Stimulated activated CD8-positive, alpha-beta memory T cell treated with anti-CD3 and anti-CD28 coated beads, Interleukin-7, amount 100 ng/mL, for 4 hours (primary cell): Measurements from ENCODE around the gene SNX9.
"Not testable (repeated sequence)": the region's sequence is repeated elsewhere in the genome, so short reads cannot be mapped to it uniquely, and the experiment has no call there.

Experiments
- DNase-seq, 2 donors: peaks; one replicate each; pipeline ENCODE4 v3.0.0-alpha.2; 2020; ENCODE audit warnings: low read depth in 2 of 2

SNX9 gene

GRCh38 chr6:157953580-157954091 lies 130.6 kb downstream of the SNX9 start:
- no peak for DNase-seq

DNA sequence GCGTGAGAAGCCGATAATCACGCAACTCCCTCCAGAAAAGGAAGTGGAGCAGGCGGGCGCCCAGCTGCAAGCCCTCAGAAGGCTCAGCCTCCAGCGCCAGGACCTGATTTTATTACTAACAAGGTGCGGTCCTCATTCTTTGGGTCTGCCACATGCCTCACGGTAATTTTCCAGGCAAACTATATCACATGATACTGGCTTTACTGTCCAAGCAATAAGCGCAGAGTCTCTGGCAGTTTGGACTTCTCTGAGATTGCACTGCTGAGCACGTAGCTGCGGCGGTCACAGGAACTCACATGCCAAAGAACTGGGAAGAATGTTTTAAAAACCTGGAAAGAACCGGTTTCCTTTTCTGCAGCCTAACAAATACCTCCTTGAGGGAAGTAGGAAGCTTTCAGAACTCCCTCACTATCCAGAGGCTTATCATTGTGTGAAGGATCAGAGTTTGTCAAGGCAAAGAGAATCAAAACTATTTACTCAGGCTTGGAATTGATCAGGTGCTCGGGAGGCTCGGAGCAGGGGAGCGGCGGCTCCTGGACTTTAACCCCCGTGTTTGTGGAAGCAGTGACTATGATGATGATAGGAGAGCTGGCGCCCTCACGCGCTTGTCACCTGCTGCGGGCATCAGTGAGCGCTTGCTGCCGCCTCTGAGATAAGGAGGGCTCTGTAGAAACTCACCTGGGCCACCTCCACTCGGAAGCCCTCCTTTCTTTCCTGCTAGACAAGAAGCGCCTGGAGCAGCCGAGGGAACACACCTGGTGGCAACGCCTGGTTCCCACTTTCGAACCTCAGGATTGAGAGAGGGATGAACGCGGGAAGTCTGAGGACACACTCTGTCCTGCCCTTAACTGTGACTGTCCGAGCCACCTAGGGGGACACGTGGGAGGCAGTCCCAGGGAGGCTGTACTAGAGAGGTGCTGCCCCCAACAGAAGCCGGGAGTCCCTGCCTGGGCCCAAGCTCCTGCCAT lies 131.4 kb downstream of the SNX9 start:
- DNase-seq: no peak

DNA sequence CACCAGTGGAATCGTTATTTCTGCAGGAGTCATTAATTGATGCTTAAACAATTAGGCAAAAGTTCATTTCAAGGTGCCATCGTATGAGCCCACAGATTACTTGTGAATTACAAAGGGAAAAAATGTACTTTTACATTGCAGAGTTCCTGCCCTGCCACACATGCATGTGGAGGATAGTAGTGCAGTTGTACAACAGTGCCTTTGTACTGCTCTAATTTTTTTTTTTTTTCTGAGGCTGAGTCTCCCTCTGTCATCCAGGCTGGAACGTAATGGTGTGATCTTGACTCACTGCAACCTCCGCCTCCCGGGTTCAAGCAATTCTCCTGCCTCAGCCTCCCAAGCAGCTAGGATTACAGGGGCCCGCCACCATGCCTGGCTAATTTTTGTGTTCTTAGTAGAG lies 132.6 kb downstream of the SNX9 start:
- DNase-seq: no peak

GRCh38 chr6:157956171-157956730 lies 133.2 kb downstream of the SNX9 start:
- DNase-seq: no peak

- no peak for DNase-seq
These were observed 136.6 kb downstream of the SNX9 start for GRCh38 chr6:157959451-157960227.

GRCh38 chr6:157961153-157961831 lies 138.2 kb downstream of the SNX9 start:
- DNase-seq: no peak

DNA sequence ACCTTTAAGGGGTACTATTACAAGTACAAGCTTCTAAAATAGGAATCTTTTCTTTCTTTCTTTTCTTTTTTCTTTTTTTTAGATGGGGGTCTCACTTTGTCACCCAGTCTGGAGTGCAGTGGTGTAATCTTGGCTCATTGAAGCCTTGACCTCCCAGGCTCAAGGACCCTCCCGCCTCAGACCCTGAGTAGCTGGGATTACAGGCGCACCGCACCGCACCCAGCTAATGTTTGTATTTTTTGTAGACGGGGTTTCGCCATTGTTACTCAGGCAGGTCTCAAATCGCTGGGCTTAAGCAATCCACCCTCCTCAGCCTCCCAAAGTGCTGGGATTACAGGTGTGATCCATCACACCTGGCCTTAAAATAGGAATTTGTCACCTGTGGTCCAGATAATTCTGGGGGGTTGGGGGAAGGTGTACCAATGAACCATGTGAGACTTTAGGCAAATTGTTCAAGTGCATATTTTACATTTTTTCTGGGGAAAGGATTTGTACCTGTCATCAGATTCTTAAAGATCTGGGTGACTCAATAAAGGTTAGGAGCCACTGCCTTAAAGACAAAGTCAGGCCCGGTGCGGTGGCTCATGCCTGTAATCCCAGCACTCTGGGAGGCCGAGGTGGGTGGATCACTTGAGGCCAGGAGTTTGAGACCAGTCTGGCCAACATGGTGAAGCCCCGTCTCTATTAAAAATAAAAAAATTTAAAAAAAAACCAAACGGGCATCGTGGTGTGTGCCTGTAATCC lies 139.0 kb downstream of the SNX9 start:
- DNase-seq: no peak

- DNase-seq: no peak
These were observed 139.7 kb downstream of the SNX9 start for GRCh38 chr6:157962601-157963302.

- DNase-seq: no peak
These were observed 141.1 kb downstream of the SNX9 start for GRCh38 chr6:157964100-157964499.

DNA sequence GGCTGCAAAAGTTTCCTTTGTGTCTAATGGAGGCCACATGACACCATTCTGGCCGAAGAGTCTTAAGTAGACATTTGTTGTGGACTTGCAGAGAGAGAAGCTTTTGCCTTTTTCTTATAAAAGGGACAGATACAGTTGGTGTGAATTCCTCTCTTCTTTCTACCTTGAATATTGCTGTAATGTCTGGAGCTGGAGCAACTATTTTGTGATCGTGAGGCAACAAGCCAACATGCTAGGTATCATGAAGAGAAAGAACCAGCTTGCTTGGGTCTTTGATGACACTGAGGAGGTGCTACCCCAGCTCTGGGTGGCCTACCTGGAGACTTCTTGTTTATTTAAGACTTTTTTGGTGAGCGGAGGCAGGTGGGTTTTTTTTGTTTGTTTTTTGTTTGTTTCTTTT lies 142.3 kb downstream of the SNX9 start:
- no peak for DNase-seq

DNA sequence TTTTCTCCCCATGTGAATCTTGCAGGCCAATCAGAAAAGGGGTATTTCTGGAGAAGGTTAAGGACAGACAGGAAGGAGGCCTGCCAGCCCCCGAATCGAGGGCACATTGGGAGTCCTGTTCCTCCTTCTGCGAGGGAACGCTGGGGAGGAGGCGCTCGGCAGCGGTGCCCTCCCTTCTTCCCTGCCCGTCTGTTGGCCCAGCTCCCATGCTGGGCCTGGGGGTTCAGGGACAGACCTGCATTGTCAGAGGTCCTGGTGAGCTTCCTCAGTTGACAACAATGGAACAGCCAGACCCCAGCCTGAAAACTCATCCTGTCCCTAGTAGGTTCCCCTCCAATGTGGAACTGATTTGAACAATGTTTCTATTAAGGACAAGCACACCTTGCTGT lies 143.5 kb downstream of the SNX9 start:
- no peak for DNase-seq

GRCh38 chr6:157967020-157967419 lies 144.0 kb downstream of the SNX9 start:
- no peak for DNase-seq

GRCh38 chr6:157967486-157967885 lies 144.4 kb downstream of the SNX9 start:
- no peak for DNase-seq

- not testable (repeated sequence) for DNase-seq
These were observed 149.1 kb downstream of the SNX9 start for GRCh38 chr6:157972177-157972576.

DNA sequence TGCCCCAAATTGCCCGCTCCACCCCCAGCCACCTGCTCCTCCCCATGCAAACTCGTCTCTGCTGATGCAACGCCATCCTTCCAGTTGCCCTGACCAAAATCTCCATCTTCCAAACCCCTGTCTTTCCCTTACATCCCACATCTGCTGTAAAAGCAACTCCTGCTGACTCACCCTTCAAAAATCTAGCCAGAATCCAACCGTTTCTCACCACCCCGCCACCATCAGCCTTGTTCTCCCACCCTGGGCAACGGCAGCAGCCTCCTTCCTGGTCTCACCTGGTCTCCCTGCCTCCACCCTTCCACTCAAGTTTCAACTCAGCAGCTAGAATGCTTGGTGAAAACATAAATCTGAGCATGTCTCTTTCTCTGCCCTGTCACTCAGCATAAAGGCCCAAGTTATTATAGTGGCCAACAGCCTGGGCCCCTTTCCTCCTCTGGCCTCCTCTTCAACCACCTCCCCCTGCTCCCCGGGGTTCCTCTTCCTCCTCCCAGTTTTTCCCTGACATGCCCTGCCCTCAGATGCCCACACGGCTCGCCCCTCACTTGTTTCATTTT lies 151.4 kb downstream of the SNX9 start:
- no peak for DNase-seq

GRCh38 chr6:157974967-157975366 lies 151.9 kb downstream of the SNX9 start:
- DNase-seq: no peak

DNA sequence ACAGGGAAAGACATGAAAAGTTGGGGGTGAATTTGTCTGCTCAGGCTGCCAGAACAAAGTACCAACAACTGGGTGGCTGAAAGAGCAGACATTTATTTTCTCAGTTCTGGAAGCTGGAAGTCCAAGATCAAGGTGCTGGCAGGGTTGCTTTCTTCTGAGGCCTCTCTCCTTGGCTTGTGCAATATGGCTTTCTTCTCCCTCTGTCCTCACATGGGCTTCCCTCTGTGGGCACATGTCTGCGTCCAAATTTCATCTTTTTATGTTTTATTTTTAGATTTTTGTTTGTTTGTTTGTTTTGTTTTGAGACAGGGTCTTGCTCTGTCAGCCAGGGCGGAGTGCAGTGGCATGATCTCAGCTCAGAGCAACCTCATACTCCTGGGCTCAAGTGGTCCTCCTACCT lies 152.4 kb downstream of the SNX9 start:
- DNase-seq: no peak

DNA sequence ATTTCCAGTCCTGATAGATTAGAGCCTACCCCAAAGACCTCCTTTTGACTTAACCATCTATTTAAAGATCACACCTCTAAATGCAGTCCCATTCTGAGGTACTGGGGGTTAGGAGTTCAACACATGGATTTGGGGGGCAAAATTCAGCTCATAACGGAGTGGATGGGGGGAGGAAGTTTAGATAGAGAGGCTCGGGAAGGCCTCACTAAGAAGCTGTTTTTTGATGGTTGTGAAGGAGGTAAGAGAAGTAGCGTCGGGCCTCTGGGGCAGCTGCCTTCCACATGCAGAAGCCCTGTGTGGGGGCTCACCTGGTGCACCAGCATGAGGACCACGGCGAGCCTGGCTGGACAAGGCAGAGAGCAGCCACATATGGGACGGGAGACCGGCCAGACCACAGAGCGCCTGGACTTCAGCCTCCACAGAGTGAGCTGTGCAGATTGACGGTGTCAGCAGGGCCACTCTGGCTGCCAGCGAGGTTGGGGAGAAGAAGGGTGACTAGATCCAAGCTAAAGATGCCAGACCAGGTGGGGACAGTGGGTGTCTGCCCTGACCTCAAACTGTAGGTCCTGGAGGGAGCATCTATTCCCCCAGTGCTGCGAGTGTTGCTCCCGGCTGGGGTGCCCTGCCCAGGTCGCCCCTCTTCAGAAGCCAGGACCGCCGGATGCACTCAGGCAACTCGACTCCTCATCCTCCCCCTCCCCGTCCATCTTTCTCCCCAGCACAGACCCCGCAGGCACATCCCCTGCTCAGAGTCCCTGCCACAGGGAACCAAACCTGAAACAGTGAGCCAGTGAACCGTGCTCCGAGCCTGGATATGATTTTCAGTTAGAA lies 153.5 kb downstream of the SNX9 start:
- no peak for DNase-seq

DNA sequence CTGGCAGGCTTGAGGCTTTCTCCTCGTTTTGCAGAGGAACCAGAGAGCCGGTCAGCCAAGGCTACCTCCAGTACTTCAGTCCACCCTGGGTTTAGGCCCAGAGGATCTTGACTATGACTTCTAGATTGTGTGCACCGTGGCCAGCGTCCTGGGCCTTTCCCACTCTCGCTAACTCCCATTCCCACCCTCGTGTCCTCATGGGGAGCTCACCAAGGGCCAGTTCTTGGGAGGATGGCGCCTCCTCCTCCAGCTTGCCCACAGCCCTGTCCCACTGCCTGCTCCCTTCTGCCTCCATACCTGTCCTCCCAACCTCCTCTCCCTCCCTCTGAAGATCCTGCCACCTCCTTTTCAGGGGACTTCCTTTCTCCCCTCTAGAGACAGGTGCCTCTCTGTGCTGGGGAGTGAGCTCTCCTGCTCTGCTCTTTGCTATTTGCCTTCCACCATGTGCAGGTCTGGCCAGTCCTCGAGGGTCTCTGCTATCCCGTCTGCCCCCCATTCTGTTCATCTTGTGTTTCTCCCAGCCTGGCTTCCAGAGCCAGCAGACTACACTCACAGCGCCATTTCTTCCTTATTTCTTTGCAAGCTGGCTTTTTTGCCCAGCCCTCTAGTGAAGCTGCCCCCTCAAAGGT lies 154.2 kb downstream of the SNX9 start:
- DNase-seq: no peak
